NCI-H1417 treated with DMSO at 0.1 percent for 48 hours (cell line): ENCODE measurements around the gene ASB13.

ENCODE experiments used
- DNase-seq: peaks from one replicate; lab custom pipeline; 2025; lab: John Stamatoyannopoulos, UW

The ASB13 gene

GRCh38 chr10:5669604-5670003 is 3.2 kb upstream of the ASB13 start:
- DNase-seq: no peak

- DNase-seq: no peak
These were observed 2.0 kb upstream of the ASB13 start for GRCh38 chr10:5668429-5668828.

- no peak for DNase-seq
These were observed 641 bp upstream of the ASB13 start for GRCh38 chr10:5666841-5667630.

- no peak for DNase-seq
These were observed 905 bp downstream of the ASB13 start for GRCh38 chr10:5665373-5666007.

GRCh38 chr10:5663692-5664427 is 2.5 kb downstream of the ASB13 start:
- no peak for DNase-seq

- no peak for DNase-seq
These were observed 3.5 kb downstream of the ASB13 start for GRCh38 chr10:5662708-5663579.

- DNase-seq: no peak
These were observed 5.4 kb downstream of the ASB13 start for GRCh38 chr10:5661043-5661442.

- DNase-seq: no peak
These were observed 6.5 kb downstream of the ASB13 start for GRCh38 chr10:5659702-5660528.

GRCh38 chr10:5658871-5659618 is 7.3 kb downstream of the ASB13 start:
- DNase-seq: no peak

GRCh38 chr10:5656737-5657579 is 9.4 kb downstream of the ASB13 start:
- DNase-seq: no peak

- DNase-seq: no peak
These were observed 11.3 kb downstream of the ASB13 start for GRCh38 chr10:5655121-5655520.

- DNase-seq: no peak
These were observed 12.1 kb downstream of the ASB13 start for GRCh38 chr10:5654218-5654755.

GRCh38 chr10:5652746-5653145 is 13.6 kb downstream of the ASB13 start:
- no peak for DNase-seq

GRCh38 chr10:5651388-5651764 is 15.0 kb downstream of the ASB13 start:
- DNase-seq: no peak

- no peak for DNase-seq
These were observed 15.6 kb downstream of the ASB13 start for GRCh38 chr10:5650664-5651387.

- no peak for DNase-seq
These were observed 16.6 kb downstream of the ASB13 start for GRCh38 chr10:5649746-5650145.

- DNase-seq: no peak
These were observed 17.6 kb downstream of the ASB13 start for GRCh38 chr10:5648494-5649457.
